Ovary (tissue), 9 donors: ENCODE measurements around the gene BICDL1. TPM values are rescaled to one million over a fixed set of nuclear protein-coding genes. Genes with fewer than 3 reads are reported as not detected.

Experiments
- DNase-seq, 5 donors: peaks; one replicate each; pipeline ENCODE4 v3.0.0-alpha.2; 2019 to 2020
- H3K27ac ChIP-seq, 2 donors: fragments of 200-600 bp; one replicate each; pipeline versions ENCODE4 v1.5.1 to v1.8.0; 2019 to 2022
- H3K27me3 ChIP-seq: fragments of 200-600 bp; one replicate; pipeline ENCODE4 v1.8.0; 2022
- H3K36me3 ChIP-seq: fragments of 200-600 bp; sonication (generic); one replicate; pipeline ENCODE4 v1.5.1; 2019
- H3K4me1 ChIP-seq: one replicate; pipeline ENCODE4 v1.8.1; 2013; ENCODE audit warnings: mild to moderate bottlenecking, moderate library complexity; ENCODE audit not compliant: insufficient read depth
- H3K4me3 ChIP-seq: fragments of 200-600 bp; sonication (generic); one replicate; pipeline ENCODE4 v1.5.1; 2017
- H3K9me3 ChIP-seq, 2 donors: fragments of 200-600 bp in 1 of 2; sonication (generic) in 1 of 2; one replicate each; pipeline versions ENCODE4 v1.5.1 to v1.8.1; 2013 to 2019; ENCODE audit warnings: mild to moderate bottlenecking in 1 of 2, moderate library complexity in 1 of 2
- EP300 ChIP-seq: sonication (generic); formaldehyde crosslinking; IDR thresholded peaks from one replicate; pipeline ENCODE4 v1.6.1; 2017; ENCODE audit warnings: antibody characterized with exemption
- POLR2A ChIP-seq: fragments of 450-650 bp; IDR thresholded peaks from one replicate; pipeline ENCODE4 v1.6.1; 2017; ENCODE audit warnings: antibody characterized with exemption, mild to moderate bottlenecking, moderate library complexity
- WGBS, 3 donors: extraction: QIAGEN DNeasy Blood & Tissue Kit in 1 of 3; methylation state at CpG; one replicate each; pipeline versions ENCODE4 v1.1.5 to v1.1.7; 2013 to 2017; 5-methylcytosine and 5-hydroxymethylcytosine counted together
- intact Hi-C, 4 donors: fragments of 100-400 bp; cut with DNase I; formaldehyde crosslinking; loops; one replicate each; pipeline versions ENCODE4 v1.11.0 to v1.15.1; 2022 to 2023
- polyA plus RNA-seq, 2 donors: library from polyadenylated mRNA; stranded (reverse); fragments of 200-250 nt in 1 of 2; fragments of 350-450 nt in 1 of 2; fragmentation: Illumina TruSeq in 1 of 2; extraction: RNeasy Lipid Tissue Mini Kit (QIAGEN cat#74804) in 1 of 2; gene quantifications; one replicate each; pipeline ENCODE4 v1.2.3, GENCODE V29; 2013 to 2014
- total RNA-seq, 7 donors: library from RNA; depleted of rRNA in 2 of 7; stranded (reverse); fragments of >200 nt in 2 of 7; fragmentation: NEBNext Ultra II Directional in 3 of 7; extraction: Animal tissue kit (Norgen Biotek cat#: 25700) in 3 of 7; gene quantifications; one replicate each; pipeline versions ENCODE4 v1.1.0 to v1.2.4, GENCODE V29; 2016 to 2023
- TF ChIP-seq, protein P1 (sequence below), 3 donors: fragments of 450-650 bp in 2 of 3; fragments of 200-600 bp in 1 of 3; IDR thresholded peaks; one replicate each; pipeline versions ENCODE4 v1.5.1 to v1.8.0; 2016 to 2022; ENCODE audit warnings: antibody characterized with exemption in 3 of 3, mild to moderate bottlenecking in 1 of 3
- donor health status: DM: no; HTN: no; CAD: no; lungs with moderate emphysema.
- donor health status: DM: no; HTN: no; CAD: no.
- donor health status: Bipolar disorder and iron deficiency.
- donor health status: DM: yes; HTN: yes; CAD: no.
- donor health status: DM: no; HTN: no; CAD: no.
- donor health status: DM: yes; HTN: yes; CAD: no.

The BICDL1 gene
- total and polyA plus RNA-seq, 9 donors: 0.40 to 147 (median 1.7) TPM

DNA sequence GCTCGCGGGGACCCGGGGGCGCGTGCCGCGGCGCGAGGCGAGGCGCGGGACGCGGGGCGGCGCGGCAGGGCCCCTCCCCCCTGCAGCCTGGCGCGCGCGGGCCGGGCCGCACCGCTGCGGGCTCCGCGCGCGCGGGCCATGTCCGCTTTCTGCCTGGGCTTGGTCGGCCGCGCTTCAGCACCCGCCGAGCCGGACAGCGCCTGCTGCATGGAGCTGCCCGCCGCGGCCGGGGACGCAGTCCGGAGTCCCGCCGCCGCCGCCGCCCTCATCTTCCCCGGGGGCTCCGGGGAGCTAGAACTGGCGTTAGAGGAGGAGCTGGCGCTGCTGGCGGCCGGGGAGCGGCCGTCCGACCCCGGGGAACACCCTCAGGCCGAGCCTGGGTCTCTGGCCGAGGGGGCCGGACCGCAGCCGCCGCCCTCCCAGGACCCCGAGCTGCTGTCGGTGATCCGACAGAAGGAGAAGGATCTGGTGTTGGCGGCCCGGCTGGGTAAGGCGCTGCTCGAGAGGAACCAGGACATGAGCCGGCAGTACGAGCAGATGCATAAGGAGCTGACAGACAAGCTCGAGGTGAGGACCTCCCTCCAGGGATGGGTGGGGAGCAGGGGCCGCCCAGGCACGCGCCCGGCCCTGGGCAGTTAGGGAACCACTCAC, 820 bp downstream of the BICDL1 start:
- Histone ChIP-seq H3K27ac (no peak overlapping the region), H3K4me3 (peak overlapping the region; percentile 17), H3K36me3 (no peaks in the 10 kb centered on the region), H3K9me3 (no peaks in the 10 kb centered on the region), H3K4me1 (peaks cover 11% of the 10 kb centered on the region), H3K27me3 (no peaks in the 10 kb centered on the region)
- intact Hi-C loops: no loop called here
- DNase-seq: peak; percentile 56 to 87 (median 74)
- WGBS, 3 donors: 1 to 3% (median 1%) methylated on average over 30 to 75 of the region's 79 CpGs
- TF ChIP-seq, protein P1, sequence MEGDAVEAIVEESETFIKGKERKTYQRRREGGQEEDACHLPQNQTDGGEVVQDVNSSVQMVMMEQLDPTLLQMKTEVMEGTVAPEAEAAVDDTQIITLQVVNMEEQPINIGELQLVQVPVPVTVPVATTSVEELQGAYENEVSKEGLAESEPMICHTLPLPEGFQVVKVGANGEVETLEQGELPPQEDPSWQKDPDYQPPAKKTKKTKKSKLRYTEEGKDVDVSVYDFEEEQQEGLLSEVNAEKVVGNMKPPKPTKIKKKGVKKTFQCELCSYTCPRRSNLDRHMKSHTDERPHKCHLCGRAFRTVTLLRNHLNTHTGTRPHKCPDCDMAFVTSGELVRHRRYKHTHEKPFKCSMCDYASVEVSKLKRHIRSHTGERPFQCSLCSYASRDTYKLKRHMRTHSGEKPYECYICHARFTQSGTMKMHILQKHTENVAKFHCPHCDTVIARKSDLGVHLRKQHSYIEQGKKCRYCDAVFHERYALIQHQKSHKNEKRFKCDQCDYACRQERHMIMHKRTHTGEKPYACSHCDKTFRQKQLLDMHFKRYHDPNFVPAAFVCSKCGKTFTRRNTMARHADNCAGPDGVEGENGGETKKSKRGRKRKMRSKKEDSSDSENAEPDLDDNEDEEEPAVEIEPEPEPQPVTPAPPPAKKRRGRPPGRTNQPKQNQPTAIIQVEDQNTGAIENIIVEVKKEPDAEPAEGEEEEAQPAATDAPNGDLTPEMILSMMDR (IDR thresholded peaks at IDR 0.05): no peak
- TF ChIP-seq EP300 (no peak), POLR2A (no peak)

DNA sequence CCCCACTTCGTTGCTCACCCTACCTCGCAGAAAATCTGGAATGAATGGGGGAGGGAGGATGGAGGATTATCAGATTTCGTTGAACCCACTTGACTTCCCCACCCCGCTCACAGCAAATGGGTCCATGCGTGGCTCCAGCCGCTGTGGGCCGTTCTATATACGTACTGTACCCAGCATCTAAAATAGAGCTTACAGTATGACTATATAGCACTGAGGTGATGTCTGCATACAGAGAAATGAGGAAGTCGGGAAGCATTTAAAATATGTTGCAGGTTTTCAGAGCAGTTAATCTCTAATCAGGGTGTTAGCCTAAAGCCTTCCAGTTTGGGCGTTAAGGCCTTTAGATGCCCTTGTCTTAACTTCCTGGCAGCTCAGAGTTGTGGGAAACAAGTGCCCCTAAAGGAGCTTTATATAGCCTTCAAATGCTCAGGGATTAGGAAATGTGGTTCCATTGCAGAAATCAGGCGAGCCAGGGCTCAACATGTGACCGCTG, 1.4 kb downstream of the BICDL1 start:
- peaks cover 11% of the 10 kb centered on the region for H3K4me1 ChIP-seq
- no peak overlapping the region for H3K27ac ChIP-seq
- 27 to 42% (median 32%) methylated on average over 12 of the region's 12 CpGs for WGBS, 3 donors
- intact Hi-C loops: no loop called here
- no peak overlapping the region for H3K4me3 ChIP-seq
- H3K27me3 ChIP-seq: no peaks in the 10 kb centered on the region
- TF ChIP-seq, protein P1 (IDR thresholded peaks at IDR 0.05): no peak
- TF ChIP-seq EP300 (no peak), POLR2A (no peak)
- DNase-seq: no peak
- H3K36me3 ChIP-seq: no peaks in the 10 kb centered on the region
- H3K9me3 ChIP-seq: no peaks in the 10 kb centered on the region

DNA sequence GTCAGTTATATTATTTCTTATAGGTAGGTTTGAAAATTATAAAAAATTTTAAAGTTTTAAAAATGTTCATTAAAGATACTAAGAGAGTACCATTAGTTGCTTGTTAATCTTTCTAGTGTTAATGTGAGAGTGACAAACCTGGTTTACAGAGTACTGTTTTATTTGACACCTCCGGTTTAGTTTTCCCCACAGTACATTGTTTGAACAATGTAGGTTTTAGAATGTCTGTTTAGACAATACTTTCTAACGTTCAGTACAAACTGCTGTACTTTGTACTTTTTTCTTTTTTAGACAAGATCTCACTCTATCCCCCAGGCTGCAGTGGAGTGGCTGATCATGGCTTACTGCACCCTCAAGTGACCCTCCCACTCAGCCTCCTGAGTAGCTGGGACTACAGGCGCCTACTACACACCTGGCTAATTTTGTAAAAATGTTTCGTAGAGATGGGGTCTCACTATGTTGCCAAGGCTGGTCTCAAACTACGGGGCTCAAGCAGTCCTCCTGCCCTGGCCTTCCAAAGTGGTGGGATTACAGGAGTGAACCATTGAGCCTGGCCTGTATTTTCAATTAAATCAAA, 3.2 kb downstream of the BICDL1 start:
- H3K36me3 ChIP-seq: no peaks in the 10 kb centered on the region
- H3K9me3 ChIP-seq: no peaks in the 10 kb centered on the region
- WGBS, 3 donors: 83 to 86% (median 84%) methylated on average over 5 of the region's 5 CpGs
- H3K27me3 ChIP-seq: no peaks in the 10 kb centered on the region
- H3K4me3 ChIP-seq: no peak overlapping the region
- intact Hi-C loops: no loop called here
- TF ChIP-seq, protein P1 (IDR thresholded peaks at IDR 0.05): no peak
- TF ChIP-seq POLR2A (no peak), EP300 (no peak)
- H3K27ac ChIP-seq: no peak overlapping the region
- peaks cover 11% of the 10 kb centered on the region for H3K4me1 ChIP-seq
- no peak for DNase-seq

DNA sequence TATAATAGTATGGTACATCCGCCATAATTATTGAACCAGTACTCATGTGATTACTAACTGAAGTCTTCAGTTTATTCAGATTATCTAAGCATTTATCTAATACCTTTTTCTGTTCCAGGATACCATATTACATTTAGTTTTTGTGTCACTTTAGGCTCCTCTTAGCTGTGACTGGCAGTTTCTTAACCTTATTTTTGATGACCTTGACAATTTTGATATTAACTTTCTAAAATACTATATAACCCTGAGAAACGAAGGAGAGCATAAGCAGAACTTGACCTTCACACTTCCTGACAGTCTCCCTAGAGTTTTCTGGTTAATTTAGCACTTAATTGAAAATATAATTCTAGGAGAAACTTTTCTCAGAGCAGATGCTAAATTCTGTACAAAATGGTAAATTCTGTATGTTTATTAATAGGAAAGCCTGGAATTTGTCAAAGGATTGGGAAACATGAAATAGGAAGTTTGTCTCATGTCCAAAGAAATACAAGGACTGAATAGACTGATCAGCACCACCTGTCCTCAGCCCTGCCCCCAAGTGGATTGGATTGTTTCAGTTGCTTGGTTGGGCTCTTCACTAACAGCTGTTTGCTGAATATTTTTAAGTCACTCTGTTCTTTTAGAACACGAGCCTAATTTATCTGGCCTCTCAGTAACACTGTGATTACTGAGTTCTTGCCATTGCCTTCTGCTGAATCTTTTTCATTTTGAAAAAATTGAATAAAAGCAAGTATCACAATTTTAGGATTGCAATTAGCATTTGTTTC, 6.0 kb downstream of the BICDL1 start:
- H3K27ac ChIP-seq: no peak overlapping the region
- H3K9me3 ChIP-seq: no peaks in the 10 kb centered on the region
- peaks cover 3% of the 10 kb centered on the region for H3K4me1 ChIP-seq
- intact Hi-C loops: no loop called here
- DNase-seq: no peak
- no peaks in the 10 kb centered on the region for H3K36me3 ChIP-seq
- no peaks in the 10 kb centered on the region for H3K27me3 ChIP-seq
- TF ChIP-seq EP300 (no peak), POLR2A (no peak)
- TF ChIP-seq, protein P1 (IDR thresholded peaks at IDR 0.05): no peak
- 7 to 33% (median 30%) methylated on average over 3 of the region's 3 CpGs for WGBS, 3 donors
- no peak overlapping the region for H3K4me3 ChIP-seq
